GM13977 (cell line): ENCODE data around the gene POR.
"Not testable (repeated sequence)": the region's sequence is repeated elsewhere in the genome, so short reads cannot be mapped to it uniquely, and the experiment has no call there.

ENCODE experiments used
- DNase-seq: peaks from one replicate; pipeline ENCODE4 v3.0.0; 2012; ENCODE audit warnings: low spot score
- in situ Hi-C: fragments of 300-500 bp; cut with MboI; formaldehyde crosslinking; loops from one replicate; pipeline ENCODE4 v1.12.0; 2022; ENCODE audit warnings: low sequenced_read_pairs, low pct_unique_long_range_greater_than_20kb, mixed read lengths, inconsistent platforms; ENCODE audit not compliant: unreplicated experiment
- TF ChIP-seq, protein P1 (sequence below): IDR thresholded peaks from 2 replicates; pipeline ENCODE4 v1.5.1; 2012; ENCODE audit warnings: mild to moderate bottlenecking, control low read depth; ENCODE audit not compliant: insufficient read depth; ENCODE audit errors: extremely low read depth, missing control alignments

The POR gene

DNA sequence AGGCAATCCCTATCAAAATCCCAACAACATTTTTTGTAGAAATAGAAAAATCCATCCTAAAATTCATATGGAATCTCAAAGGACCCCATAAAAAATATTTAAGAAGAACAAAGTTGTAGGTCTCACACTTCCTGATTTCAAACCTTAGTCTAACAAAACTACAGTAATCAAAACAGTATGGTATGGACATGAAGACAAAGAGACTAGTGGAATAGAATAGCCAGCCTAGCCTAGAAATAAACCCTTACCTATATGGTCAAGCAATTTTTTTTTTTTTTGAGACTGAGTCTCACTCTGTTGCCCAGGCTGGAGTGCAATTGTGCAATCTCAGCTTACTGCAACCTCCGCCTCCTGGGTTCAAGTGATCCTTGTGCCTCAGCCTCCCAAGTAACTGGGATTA is 83.1 kb downstream of the POR start:
- TF ChIP-seq, protein P1, sequence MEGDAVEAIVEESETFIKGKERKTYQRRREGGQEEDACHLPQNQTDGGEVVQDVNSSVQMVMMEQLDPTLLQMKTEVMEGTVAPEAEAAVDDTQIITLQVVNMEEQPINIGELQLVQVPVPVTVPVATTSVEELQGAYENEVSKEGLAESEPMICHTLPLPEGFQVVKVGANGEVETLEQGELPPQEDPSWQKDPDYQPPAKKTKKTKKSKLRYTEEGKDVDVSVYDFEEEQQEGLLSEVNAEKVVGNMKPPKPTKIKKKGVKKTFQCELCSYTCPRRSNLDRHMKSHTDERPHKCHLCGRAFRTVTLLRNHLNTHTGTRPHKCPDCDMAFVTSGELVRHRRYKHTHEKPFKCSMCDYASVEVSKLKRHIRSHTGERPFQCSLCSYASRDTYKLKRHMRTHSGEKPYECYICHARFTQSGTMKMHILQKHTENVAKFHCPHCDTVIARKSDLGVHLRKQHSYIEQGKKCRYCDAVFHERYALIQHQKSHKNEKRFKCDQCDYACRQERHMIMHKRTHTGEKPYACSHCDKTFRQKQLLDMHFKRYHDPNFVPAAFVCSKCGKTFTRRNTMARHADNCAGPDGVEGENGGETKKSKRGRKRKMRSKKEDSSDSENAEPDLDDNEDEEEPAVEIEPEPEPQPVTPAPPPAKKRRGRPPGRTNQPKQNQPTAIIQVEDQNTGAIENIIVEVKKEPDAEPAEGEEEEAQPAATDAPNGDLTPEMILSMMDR: no peak
- in situ Hi-C loops: no loop called here
- DNase-seq: no peak

DNA sequence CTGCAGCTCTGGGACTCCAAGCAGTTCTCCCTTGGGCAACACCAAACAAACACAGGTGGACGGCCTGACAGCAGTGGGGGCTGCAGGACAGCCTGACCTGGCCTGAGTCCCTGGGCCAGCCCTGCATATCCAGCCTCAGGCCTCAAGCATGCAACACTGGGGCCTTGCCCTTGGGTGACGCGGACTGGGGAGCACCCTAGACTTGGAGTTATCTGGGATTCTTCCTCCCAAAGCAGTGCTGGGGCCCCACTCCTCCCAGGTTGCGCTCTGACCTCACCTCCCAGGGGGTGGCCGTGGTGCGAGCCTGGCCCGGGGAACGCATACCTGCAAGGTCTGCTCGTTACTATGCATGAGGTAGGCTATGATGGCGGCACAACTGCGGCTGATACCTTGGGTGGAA is 85.6 kb downstream of the POR start:
- no peak for DNase-seq
- TF ChIP-seq, protein P1: no peak
- in situ Hi-C loops: no loop called here

DNA sequence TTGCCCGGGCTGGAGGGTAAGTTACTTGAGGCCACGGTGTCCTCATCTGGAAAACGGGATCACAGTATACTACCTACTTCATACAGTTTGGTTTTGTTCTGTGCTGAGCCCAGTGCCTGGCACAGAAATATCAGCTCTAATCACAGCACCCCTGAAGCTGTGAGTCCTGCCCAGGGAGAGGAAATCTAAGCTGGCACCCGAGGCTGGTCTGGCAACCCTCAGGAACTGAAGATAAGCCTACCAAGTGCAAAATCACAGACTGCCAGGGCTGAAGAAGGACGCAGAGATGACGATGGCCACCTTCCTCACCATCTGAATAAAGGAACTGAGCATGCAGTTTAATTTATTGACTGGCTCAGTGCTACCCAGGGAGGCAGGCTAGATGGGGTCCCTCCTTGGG is 87.2 kb downstream of the POR start:
- in situ Hi-C loops: no loop called here
- TF ChIP-seq, protein P1: no peak
- no peak for DNase-seq

DNA sequence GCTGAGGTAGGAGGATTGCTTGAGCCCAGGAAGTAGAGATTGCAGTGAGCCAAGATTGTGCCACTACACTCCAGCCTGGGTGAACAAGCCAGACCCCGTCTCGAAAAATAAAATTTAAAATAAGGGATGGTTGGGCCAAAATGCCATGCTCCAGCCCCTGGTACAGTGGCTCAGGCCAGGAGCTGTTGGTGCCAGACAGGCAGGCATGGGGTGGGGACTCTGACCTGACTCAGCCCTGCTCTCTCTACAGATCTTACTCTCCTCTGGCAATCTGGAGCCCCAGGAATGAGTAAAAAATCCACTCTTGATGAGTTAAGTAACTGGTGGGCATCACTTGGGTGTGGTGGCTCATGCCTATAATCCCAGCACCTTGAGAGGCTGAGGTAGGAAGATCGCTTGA is 87.9 kb downstream of the POR start:
- in situ Hi-C loops: no loop called here
- no peak for DNase-seq
- TF ChIP-seq, protein P1: no peak

DNA sequence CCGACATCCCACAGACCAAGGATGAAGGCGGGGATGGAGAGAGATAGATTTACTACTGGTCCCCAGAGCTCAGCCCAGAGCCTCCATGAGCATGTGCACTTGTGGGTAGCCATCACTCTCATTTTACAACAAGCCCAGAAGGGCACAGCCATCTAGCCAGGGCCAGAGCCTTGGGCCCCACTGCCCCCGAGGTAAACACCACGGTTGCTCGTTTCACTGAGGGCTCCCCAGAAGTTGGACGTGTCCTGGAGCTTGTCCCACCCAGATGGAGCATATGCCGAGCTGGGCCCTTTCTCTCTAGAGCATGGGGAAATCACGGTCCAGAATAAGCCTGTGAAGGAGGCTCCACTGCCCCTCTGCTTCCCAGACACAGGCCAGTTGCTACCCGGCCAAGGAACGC is 88.4 kb downstream of the POR start:
- TF ChIP-seq, protein P1: no peak
- no peak for DNase-seq
- in situ Hi-C loops: no loop called here

DNA sequence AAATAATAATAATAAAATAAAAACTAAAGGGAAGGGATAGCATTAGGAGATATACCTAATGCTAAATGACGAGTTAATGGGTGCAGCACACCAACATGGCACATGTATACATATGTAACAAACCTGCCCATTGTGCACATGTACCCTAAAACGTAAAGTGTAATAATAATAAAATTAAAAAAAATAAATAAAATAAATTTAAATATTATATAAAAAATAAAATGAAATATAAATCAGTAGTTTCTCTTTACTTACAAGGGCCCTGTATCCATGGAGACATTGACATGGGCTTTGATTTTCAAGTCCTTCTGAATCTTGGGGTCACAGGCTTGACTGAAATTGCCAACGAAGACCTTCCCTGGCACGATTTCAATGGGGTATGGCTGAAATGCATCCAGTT is 90.0 kb downstream of the POR start:
- DNase-seq, in situ Hi-C loops: not testable (repeated sequence)

DNA sequence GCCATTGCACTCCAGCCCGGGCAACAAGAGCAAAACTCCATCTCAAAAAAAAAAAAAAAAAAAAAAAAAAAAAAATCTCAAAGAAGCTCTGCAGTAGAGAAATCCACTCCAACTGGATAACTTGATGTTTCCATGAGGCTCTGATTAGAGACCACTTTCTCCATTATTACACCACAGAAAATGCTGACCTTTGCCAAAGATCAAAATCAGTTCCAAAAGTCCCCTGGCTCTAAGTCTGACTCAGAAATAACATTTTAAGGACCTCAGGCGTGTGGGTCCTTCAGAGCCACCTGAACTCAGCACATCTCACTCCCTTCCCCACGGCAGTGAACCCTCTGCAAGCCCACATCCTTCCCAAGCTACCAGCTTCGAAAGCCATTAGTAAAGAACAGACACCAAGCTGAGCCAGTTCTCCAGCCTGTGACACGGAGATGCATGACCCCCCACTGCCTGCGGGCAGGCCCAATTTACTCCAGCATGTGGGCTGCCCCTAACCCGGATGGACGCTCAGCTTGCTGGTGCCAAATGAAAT is 93.3 kb downstream of the POR start:
- no peak for DNase-seq

More for the DNA sequence above, 93.3 kb downstream of the POR start:
- TF ChIP-seq, protein P1: no peak
- in situ Hi-C loops: no loop called here
